Vagina (tissue), 2 donors: ENCODE data around the gene NUP98. TPM values are rescaled to one million over a fixed set of nuclear protein-coding genes. Genes with fewer than 3 reads are reported as not detected.

Experiments used
- DNase-seq, 2 donors: peaks; one replicate each; pipeline ENCODE4 v3.0.0-alpha.2; 2017; ENCODE audit errors: extremely low spot score in 2 of 2
- H3K27ac ChIP-seq: fragments of 200-600 bp; sonication (generic); one replicate; pipeline ENCODE4 v1.5.1; 2019
- H3K27me3 ChIP-seq: fragments of 200-600 bp; sonication (generic); one replicate; pipeline ENCODE4 v1.5.1; 2019
- H3K36me3 ChIP-seq, 2 donors: fragments of 200-600 bp; sonication (generic); one replicate each; pipeline ENCODE4 v1.5.1; 2017 to 2019
- H3K4me1 ChIP-seq: fragments of 200-600 bp; sonication (generic); one replicate; pipeline ENCODE4 v1.5.1; 2019
- H3K4me3 ChIP-seq, 2 donors: fragments of 200-600 bp; sonication (generic); 1 replicate in 1 of 2; 2 replicates in 1 of 2; pipeline ENCODE4 v1.5.1; 2016 to 2019
- H3K9me3 ChIP-seq: fragments of 200-600 bp; sonication (generic); one replicate; pipeline ENCODE4 v1.5.1; 2019
- CTCF ChIP-seq, 3 experiments: fragments of 450-650 bp in 2 of 3; fragments of 200-600 bp in 1 of 3; sonication (generic) in 1 of 3; IDR thresholded peaks; one replicate each; pipeline ENCODE4 v1.5.1; 2017 to 2019; ENCODE audit warnings: antibody characterized with exemption in 3 of 3, mild to moderate bottlenecking in 2 of 3, moderate library complexity in 2 of 3
- POLR2A ChIP-seq, 2 donors: fragments of 450-650 bp; IDR thresholded peaks; one replicate each; pipeline ENCODE4 v1.6.1; 2017; ENCODE audit warnings: antibody characterized with exemption in 2 of 2, mild to moderate bottlenecking in 2 of 2, moderate library complexity in 2 of 2
- POLR2AphosphoS5 ChIP-seq, 2 donors: sonication (generic); formaldehyde crosslinking; IDR thresholded peaks; one replicate each; pipeline ENCODE4 v1.9.0; 2017; ENCODE audit warnings: antibody characterized with exemption in 2 of 2, mild to moderate bottlenecking in 2 of 2, low read depth in 1 of 2; ENCODE audit not compliant: insufficient read depth in 1 of 2
- intact Hi-C: fragments of 100-400 bp; cut with DNase I; formaldehyde crosslinking; loops from one replicate; pipeline ENCODE4 v1.15.1; 2023
- total RNA-seq: library from RNA; depleted of rRNA; stranded (reverse); fragments of >200 nt; gene quantifications from one replicate; pipeline ENCODE4 v1.2.3, GENCODE V29; 2016

Gene NUP98
- total RNA-seq, 1 donor from 2014 or later = 110 TPM

GRCh38 chr11:3841426-3842350, 44.3 kb upstream of the NUP98 start:
- Histone ChIP-seq H3K4me3 (peak overlapping the region; percentile 64 to 96), H3K36me3 (no peaks in the 10 kb centered on the region), H3K27me3 (no peaks in the 10 kb centered on the region), H3K9me3 (no peaks in the 10 kb centered on the region), H3K27ac (peak overlapping the region; percentile 96), H3K4me1 (peaks cover 35% of the 10 kb centered on the region)
- TF ChIP-seq POLR2A (IDR thresholded peaks at IDR 0.05) = no peak
- peak; percentile 51 to 87 for TF ChIP-seq POLR2AphosphoS5 (IDR thresholded peaks at IDR 0.05; ENCODE audit: insufficient read depth in 1 of 2, low read depth in 1 of 2)
- peak; percentile 51 to 74 (median 64) for TF ChIP-seq CTCF (IDR thresholded peaks at IDR 0.05)
- intact Hi-C loops = no loop called here
- DNase-seq = peak in 1 of 2 donors; percentile 95

GRCh38 chr11:3840870-3841425, 43.6 kb upstream of the NUP98 start, which contains the start of gene RHOG:
RHOG (minus strand) TSS chr11:3840959; CDS start chr11:3828138, 12,821 bp downstream.
- Histone ChIP-seq H3K4me3 (peak within 1 kb of the TSS; percentile 64 to 96), H3K4me1 (peaks cover 41% of the 10 kb centered on the region), H3K9me3 (no peaks in the 10 kb centered on the region), H3K27ac (peak within 1 kb of the TSS; percentile 96), H3K27me3 (no peaks in the 10 kb centered on the region), H3K36me3 (no peaks in the 10 kb centered on the region)
- DNase-seq = peak in 1 of 2 donors; percentile 94
- TF ChIP-seq POLR2A (IDR thresholded peaks at IDR 0.05) = no peak
- no peak for TF ChIP-seq POLR2AphosphoS5 (IDR thresholded peaks at IDR 0.05; ENCODE audit: insufficient read depth in 1 of 2, low read depth in 1 of 2)
- intact Hi-C loops = no loop called here

GRCh38 chr11:3840004-3840869, 42.9 kb upstream of the NUP98 start:
- Histone ChIP-seq H3K9me3 (no peaks in the 10 kb centered on the region), H3K4me3 (peak overlapping the region; percentile 64 to 96), H3K4me1 (peaks cover 48% of the 10 kb centered on the region), H3K27ac (peak overlapping the region; percentile 96), H3K27me3 (no peaks in the 10 kb centered on the region), H3K36me3 (no peaks in the 10 kb centered on the region)
- no peak for DNase-seq
- intact Hi-C loops = no loop called here
- TF ChIP-seq POLR2AphosphoS5 (IDR thresholded peaks at IDR 0.05; ENCODE audit: insufficient read depth in 1 of 2, low read depth in 1 of 2) = no peak
- TF ChIP-seq CTCF (IDR thresholded peaks at IDR 0.05) = no peak
- no peak for TF ChIP-seq POLR2A (IDR thresholded peaks at IDR 0.05)

- Histone ChIP-seq H3K4me3 (peak overlapping the region in 1 of 2 donors; percentile 96), H3K9me3 (no peaks in the 10 kb centered on the region), H3K36me3 (no peaks in the 10 kb centered on the region), H3K27ac (peak overlapping the region; percentile 96), H3K4me1 (peaks cover 59% of the 10 kb centered on the region), H3K27me3 (no peaks in the 10 kb centered on the region)
- DNase-seq = no peak
- intact Hi-C loops = no loop called here
- no peak for TF ChIP-seq CTCF (IDR thresholded peaks at IDR 0.05)
- TF ChIP-seq POLR2AphosphoS5 (IDR thresholded peaks at IDR 0.05; ENCODE audit: insufficient read depth in 1 of 2, low read depth in 1 of 2) = no peak
- TF ChIP-seq POLR2A (IDR thresholded peaks at IDR 0.05) = no peak
These were observed 41.1 kb upstream of the NUP98 start for GRCh38 chr11:3838504-3838903.

- Histone ChIP-seq H3K9me3 (no peaks in the 10 kb centered on the region), H3K4me1 (peaks cover 66% of the 10 kb centered on the region), H3K27ac (peak overlapping the region; percentile 27), H3K36me3 (no peaks in the 10 kb centered on the region), H3K4me3 (no peak overlapping the region), H3K27me3 (no peaks in the 10 kb centered on the region)
- intact Hi-C loops = no loop called here
- TF ChIP-seq CTCF (IDR thresholded peaks at IDR 0.05) (no peak), POLR2A (IDR thresholded peaks at IDR 0.05) (no peak), POLR2AphosphoS5 (IDR thresholded peaks at IDR 0.05; ENCODE audit: insufficient read depth in 1 of 2, low read depth in 1 of 2) (no peak)
- no peak for DNase-seq
These were observed 40.4 kb upstream of the NUP98 start for GRCh38 chr11:3837793-3838192.
